ENCODE results near the gene KRTAP4-9.
"Not testable (repeated sequence)": the region's sequence is repeated elsewhere in the genome, so short reads cannot be mapped to it uniquely, and the experiment has no call there.

Gene KRTAP4-9

GRCh38 chr17:41098481-41098880, 6.7 kb upstream of the KRTAP4-9 start:
- DNase-seq = no peak

- DNase-seq = not testable (repeated sequence)
Measured at GRCh38 chr17:41099682-41100480, 5.3 kb upstream of the KRTAP4-9 start.

GRCh38 chr17:41101586-41102259, 3.5 kb upstream of the KRTAP4-9 start, which contains the start of gene KRTAP4-16:
TSS of gene KRTAP4-16 (minus strand) at chr17:41102209. CDS start at chr17:41102209, 0 bp downstream.
- no peak for DNase-seq

DNA sequence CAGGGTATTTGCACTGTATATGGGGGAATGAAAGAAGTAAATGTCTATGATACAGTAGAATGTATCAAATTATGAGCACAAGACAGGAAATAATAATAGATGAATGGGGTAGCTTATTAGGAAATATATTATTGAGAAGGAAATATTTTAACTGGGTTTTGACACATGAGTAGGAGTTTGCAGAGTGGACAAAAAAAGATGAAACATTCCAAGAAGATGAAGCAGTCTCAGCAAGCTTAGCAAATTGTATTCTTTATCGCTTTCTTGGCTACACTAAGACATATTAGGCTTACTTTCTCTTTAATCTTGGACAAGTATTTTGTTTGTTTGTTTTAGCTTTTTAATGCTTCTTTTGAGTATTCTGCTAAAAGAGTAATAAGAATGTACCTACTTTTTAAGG, 1.3 kb upstream of the KRTAP4-9 start:
- no peak for DNase-seq

DNA sequence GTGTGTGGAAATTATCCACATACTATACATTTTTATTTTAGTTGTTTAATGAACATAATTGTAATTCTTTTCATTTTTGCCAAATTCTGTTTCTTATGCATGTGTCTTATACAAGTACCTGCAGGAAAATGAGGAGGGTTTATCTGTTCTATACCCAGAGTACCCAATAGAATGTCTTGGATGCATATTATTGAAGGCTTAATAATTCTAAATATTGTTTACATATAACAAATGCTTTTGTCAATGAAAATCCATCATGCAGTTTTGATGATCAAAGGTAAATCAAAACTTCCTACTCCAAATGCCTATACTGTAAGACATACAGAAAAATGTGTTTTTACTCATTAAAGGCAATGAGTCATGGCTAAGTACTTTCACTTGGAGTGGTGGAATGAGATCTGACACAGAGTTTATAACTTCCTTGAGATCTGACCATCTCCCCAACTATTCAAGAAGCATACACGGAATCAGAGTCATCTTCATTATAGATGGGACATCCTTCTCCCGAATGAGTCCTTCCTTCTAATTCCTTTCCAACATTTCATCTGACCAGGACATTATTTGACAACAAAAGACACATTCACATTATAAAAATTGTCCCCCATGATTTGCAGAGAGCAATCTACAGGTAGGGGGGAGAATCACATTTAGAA, 677 bp upstream of the KRTAP4-9 start:
- DNase-seq = not testable (repeated sequence)

DNA sequence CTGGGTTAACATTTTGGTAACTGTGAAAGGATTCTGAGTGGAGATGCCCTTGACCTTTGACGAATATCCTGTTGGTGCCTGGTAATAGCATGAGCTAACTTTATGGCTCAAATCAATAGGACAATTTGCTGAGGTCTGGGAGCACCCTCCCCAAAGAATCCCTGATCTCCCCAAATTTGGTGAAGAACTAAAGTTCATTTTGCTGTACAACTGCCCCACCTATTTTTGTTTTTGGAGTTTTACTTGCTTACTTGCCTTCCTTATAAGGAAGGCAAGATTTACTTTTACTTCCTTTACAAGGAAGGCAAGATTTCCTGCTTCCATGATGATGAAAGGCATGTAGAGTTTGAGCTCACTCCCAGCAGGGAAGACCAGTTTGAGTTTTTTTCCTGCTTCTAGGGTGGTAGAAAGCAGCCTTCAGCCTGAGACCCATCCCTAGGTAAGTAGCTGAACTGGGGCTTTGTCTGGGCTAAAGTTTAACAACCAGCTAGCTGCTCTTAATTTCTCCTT, 2.8 kb downstream of the KRTAP4-9 start:
- no peak for DNase-seq

DNA sequence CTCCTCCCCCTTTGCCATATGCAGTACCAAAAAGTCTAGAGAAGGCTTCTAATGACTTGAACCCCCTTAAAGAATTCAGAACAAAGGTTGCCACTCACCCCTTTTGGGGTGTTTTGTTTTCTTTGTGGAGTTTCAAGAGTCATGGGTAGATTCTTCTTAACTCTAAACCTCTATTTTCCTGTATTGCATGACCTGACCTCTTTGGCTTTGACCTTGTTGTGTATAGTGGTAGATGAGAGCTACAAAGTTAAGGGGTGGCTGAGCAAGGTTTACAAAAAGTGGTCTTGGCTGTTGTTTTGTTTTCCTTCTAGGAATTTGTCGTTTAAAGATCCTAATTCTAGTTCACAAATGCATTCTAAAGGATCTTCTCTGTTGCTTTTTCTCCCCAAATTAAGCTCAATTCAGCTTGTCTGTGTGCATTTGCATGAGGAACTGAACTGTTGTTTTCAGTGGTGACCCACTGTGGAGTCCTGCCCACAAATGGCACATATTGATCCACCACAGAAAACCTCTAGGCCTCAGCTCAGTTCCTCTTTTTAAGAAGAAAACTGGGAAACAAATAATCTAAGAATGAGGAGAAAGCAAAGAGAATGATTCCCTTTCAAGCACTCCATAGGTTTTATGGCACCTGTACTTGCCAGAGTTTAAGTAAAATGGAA, 3.7 kb downstream of the KRTAP4-9 start:
- DNase-seq = not testable (repeated sequence)

DNA sequence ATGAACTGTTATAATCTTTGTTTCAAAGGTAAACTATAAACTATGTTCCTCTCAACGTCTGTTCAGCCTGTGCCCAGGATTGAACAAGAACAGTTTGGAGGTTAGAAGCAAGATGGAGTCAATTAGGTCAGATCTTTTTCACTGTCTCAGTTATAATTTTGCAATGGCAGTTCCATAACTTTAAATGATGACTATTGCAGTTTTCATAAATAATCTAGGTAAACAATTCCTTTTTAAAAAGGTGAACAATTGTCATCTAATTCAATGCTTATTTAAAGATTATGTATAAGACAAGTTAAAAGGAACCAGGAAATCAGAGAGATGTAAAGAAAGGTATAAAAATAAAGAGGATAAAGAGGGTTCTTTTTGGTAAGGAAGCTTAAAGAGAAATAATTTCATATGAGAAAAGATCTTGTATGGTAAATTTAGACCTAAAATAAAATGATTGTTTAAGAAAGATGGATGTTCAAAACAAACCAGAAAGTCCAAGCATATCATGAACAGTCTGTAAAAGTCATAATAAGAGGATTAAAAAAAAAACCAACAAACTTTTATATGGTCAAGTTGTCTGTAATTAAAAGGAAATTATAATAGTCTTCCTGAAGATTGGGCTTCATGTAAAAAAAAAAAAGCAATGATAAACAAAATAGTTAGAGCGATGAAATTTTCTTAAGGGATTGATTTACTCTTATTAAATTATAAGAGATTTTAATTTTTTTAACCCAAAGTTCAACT, 6.1 kb downstream of the KRTAP4-9 start:
- no peak for DNase-seq

GRCh38 chr17:41116297-41116696, 11.1 kb downstream of the KRTAP4-9 start:
- no peak for DNase-seq

- not testable (repeated sequence) for DNase-seq
Measured at GRCh38 chr17:41117846-41118386, 12.7 kb downstream of the KRTAP4-9 start, which contains the start of gene KRTAP4-11. TSS of gene KRTAP4-11 (minus strand) at chr17:41118373. CDS start at chr17:41118315, 58 bp downstream.

- DNase-seq = no peak
Measured at GRCh38 chr17:41118721-41119120, 13.5 kb downstream of the KRTAP4-9 start.

GRCh38 chr17:41119696-41120690, 14.8 kb downstream of the KRTAP4-9 start:
- DNase-seq = not testable (repeated sequence)

GRCh38 chr17:41121742-41122141, 16.6 kb downstream of the KRTAP4-9 start:
- DNase-seq = no peak

GRCh38 chr17:41123292-41123990, 18.3 kb downstream of the KRTAP4-9 start:
- DNase-seq = not testable (repeated sequence)

DNA sequence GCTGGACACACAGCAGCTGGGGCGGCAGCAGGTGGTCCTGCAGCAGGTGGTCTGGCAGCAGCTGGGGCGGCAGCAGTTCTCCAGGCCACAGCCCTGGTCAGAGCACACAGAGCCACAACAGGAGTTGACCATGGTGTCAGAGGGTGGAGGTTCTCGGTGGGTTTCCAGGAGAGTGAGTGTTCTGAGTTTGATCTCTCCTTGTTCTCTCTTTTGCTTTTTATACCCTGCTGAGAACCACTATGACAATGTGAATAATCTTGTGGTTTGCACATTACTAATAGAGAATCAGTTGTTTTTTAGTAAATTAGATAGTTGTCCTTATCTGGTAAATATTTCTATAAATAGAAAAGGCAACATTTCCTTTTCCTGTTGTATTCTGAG, 18.8 kb downstream of the KRTAP4-9 start, which contains the start of gene KRTAP4-12:
KRTAP4-12 (minus strand) TSS at position 192 of the 381 bp plus-strand sequence; CDS start at position 132, 60 bp downstream.
- DNase-seq = not testable (repeated sequence)

DNA sequence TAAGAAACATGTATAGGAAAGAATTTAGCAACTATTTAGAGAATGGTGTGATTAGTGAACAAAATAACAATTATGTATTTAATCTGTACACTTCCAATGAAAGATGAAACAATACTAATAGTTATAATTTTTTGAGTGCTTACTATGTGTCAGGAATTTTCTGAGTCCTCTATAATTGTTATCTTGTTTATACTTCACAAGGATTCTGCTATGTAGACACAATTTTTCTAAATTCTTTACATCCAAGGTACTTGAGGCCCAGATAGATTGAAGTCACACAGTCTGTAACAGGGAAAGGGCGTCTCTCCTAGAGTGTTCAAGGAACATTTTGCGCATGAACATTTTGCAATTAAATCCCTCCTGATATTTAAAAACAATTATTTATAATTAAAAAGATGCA, 19.9 kb downstream of the KRTAP4-9 start:
- DNase-seq = no peak

DNA sequence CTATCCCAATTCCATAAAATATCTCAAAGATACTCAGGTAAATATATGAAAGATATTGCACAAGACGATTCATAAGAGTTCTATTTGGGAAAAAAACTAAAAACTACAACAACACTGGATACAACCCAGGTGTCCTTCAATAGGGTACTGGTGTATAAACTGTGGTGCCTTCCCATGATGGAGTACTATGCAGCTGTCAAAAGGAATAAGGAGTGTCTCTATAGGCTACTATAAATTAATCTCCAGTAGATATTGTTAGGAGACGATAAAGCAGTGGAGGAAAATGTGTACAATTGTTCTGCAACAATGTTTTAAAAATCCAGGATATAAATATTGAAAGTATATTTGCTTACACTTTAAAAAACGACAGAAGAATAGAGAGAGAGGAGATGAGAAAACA, 21.2 kb downstream of the KRTAP4-9 start:
- no peak for DNase-seq

- DNase-seq = no peak
Measured at GRCh38 chr17:41127371-41127770, 22.2 kb downstream of the KRTAP4-9 start.

- no peak for DNase-seq
Measured at GRCh38 chr17:41131979-41132378, 26.8 kb downstream of the KRTAP4-9 start.

Measured in stimulated activated CD4-positive, alpha-beta T cell treated with anti-CD3 and anti-CD28 coated beads, Interleukin-4, amount 100 ng/mL, for 1 hour (primary cell).